Measurements from ENCODE around the gene BTG1. TPM values are rescaled to one million over a fixed set of nuclear protein-coding genes. Genes with fewer than 3 reads are reported as not detected.

The BTG1 gene
- total and polyA plus RNA-seq, 2 of the 4 experiments (the other 2 are of a cell fraction), result 3.8 to 33.5 TPM

DNA sequence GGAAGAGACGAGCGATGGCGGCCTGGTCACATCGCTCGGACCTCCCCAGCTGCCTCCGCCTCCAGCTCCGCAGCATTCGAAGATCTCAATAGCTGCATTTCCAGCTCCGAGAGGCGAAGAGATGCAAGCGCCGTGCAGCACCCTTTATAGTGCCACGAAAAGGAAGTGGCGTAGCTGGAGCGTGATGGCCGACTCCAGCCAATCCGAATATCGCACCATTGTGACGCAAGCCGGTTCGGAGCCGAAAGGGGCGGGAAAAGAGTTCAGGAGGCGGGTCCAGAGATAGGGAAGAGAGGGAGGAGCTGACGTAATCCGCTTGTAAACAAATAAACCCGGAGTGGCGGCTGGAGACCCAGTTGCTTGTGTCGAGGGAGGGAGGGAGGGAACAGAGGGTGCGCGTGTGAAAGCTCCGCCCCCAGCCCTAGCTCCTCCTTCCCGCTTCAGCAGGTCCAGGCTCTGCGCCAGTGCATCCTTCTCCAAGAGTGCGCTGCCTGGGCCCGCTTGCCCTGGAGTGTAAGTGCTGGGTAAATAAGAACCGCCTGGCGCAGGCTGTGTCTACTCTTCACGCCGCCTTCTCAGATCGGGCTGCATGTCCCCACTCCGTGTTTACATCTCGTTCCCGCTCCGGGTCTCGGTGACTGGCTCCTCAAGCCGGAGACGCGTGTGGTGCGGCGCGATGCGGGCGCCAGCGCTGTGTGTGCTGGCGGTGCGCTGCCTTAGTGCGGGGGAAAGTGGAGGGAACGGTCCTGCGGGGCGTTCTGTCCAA lies at the start of gene BTG1 (continued):
- TF ChIP-seq, protein P1, sequence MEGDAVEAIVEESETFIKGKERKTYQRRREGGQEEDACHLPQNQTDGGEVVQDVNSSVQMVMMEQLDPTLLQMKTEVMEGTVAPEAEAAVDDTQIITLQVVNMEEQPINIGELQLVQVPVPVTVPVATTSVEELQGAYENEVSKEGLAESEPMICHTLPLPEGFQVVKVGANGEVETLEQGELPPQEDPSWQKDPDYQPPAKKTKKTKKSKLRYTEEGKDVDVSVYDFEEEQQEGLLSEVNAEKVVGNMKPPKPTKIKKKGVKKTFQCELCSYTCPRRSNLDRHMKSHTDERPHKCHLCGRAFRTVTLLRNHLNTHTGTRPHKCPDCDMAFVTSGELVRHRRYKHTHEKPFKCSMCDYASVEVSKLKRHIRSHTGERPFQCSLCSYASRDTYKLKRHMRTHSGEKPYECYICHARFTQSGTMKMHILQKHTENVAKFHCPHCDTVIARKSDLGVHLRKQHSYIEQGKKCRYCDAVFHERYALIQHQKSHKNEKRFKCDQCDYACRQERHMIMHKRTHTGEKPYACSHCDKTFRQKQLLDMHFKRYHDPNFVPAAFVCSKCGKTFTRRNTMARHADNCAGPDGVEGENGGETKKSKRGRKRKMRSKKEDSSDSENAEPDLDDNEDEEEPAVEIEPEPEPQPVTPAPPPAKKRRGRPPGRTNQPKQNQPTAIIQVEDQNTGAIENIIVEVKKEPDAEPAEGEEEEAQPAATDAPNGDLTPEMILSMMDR (conservative IDR thresholded peaks at IDR 0.05; ENCODE audit: low read depth, low read length), result 0 out of 2 replicates have a peak, but pooled peaks have one; percentile 7
- TF ChIP-seq MAFK (IDR thresholded peaks at IDR 0.05; ENCODE audit: low read depth, low read length) (no peak), FOS (IDR thresholded peaks at IDR 0.05; ENCODE audit: low read depth, low read length) (no peak), MXI1 (IDR thresholded peaks at IDR 0.05; ENCODE audit: borderline replicate concordance, low read depth, low read length) (peak; percentile 61)
